GM19467 (cell line): ENCODE measurements around the gene PF4V1.

Source experiments
- ATAC-seq: cut with Tn5 transposase; IDR thresholded peaks from one replicate; pipeline ENCODE4 v1.9.1; 2021; ENCODE audit warnings: mild to moderate bottlenecking, moderate library complexity; ENCODE audit not compliant: unreplicated experiment

PF4V1 gene

DNA sequence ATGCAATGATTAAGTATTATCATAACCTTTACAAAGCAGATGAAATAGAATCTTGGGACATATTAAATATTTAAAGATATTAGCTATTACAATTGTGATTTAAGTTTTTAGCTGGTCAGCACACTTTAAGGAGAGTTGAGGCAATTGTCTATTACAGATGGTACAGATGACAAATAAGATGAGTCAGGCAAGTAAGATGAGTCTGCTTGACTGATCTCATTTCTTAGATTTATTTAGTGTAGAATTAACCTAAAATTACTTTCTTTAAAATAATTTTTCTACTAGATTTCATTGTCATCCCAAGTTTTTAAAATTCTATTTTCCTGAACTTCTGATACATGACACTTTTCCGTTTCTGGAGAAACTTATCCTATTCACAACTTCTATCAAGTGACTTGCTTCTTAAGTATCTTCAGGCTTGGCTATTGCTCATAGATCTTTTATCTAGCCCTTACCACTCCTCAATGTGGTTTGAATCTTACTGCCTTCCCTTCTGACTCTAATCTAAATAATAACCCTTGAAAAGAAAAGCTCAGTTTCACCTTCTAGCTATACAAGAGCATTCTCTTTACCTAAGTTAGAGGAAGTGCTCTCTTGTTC, 49.0 kb downstream of the PF4V1 start:
- ATAC-seq = no peak

GRCh38 chr4:73902817-73903547, 49.9 kb downstream of the PF4V1 start:
- no peak for ATAC-seq
